ENCODE measurements around the gene PITPNC1. TPM values are rescaled to one million over a fixed set of nuclear protein-coding genes. Genes with fewer than 3 reads are reported as not detected.

Gene PITPNC1
- total and polyA plus RNA-seq, 2 donors (not counting 1 experiment from before 2014, with no cell fraction given), result 4.7 to 26.1 TPM

GRCh38 chr17:67414130-67414529, 37.0 kb downstream of the PITPNC1 start:
- no peak for TF ChIP-seq CTCF (IDR thresholded peaks at IDR 0.05)
- no peak for TF ChIP-seq EZH2 (IDR thresholded peaks at IDR 0.05; ENCODE audit: borderline replicate concordance, insufficient read depth, low read depth, low read length, poor library complexity, severe bottlenecking)
- ATAC-seq (ENCODE audit: low read depth) (no peak), DNase-seq (no peak)
- Histone ChIP-seq H3K4me3 (ENCODE audit: control extremely low read depth in 1 of 5, extremely low read depth in 1 of 5, insufficient read depth in 1 of 5, low read depth in 2 of 5, low read length in 4 of 5) (no peak overlapping the region), H3K9me3 (ENCODE audit: control extremely low read depth in 1 of 3, control insufficient read depth in 2 of 3, insufficient read depth in 1 of 3, low read length in 2 of 3) (peaks cover 0 to 7% (median 4%) of the 10 kb centered on the region in 3 donors), H3K4me1 (ENCODE audit: control insufficient read depth in 2 of 2, insufficient read depth in 2 of 2, low read length in 2 of 2) (no peaks in the 10 kb centered on the region), H3K27me3 (replicated peaks in 1 of 4; ENCODE audit: control extremely low read depth in 1 of 4, control insufficient read depth in 3 of 4, insufficient read depth in 4 of 4, low read length in 3 of 4) (no peaks in the 10 kb centered on the region), H3K4me2 (replicated peaks; ENCODE audit: low read depth, low read length, poor library complexity, severe bottlenecking) (no peak overlapping the region), H3K9ac (ENCODE audit: low read length) (no peak overlapping the region), H4K20me1 (ENCODE audit: control insufficient read depth, insufficient read depth, low read length, poor library complexity, severe bottlenecking) (no peaks in the 10 kb centered on the region), H2AFZ (ENCODE audit: insufficient read depth, low read depth, low read length, poor library complexity, severe bottlenecking) (no peak overlapping the region), H3K36me3 (replicated peaks in 1 of 2; ENCODE audit: control extremely low read depth in 1 of 2, control insufficient read depth in 1 of 2, extremely low read depth in 1 of 2, insufficient read depth in 2 of 2, low read length in 1 of 2) (no peaks in the 10 kb centered on the region), H3K79me2 (ENCODE audit: control insufficient read depth, insufficient read depth, low read length) (peaks cover 9% of the 10 kb centered on the region), H3K27ac (ENCODE audit: low read length in 2 of 2) (no peak overlapping the region)
- Mint-ChIP-seq H3K27ac (no peak overlapping the region), H3K9me3 (ENCODE audit: insufficient read depth) (peaks cover 2% of the 10 kb centered on the region), H3K4me1 (peaks cover 5% of the 10 kb centered on the region), H3K27me3 (no peaks in the 10 kb centered on the region), H3K4me3 (no peak overlapping the region)
- intact Hi-C loops (cut with micrococcal nuclease), result no loop called here
- POLR2A ChIA-PET, result no interaction called here
- CTCF ChIA-PET, result no interaction called here
- no CpG with 5 or more reads among the region's 1 CpG for WGBS (ENCODE audit: insufficient coverage)

GRCh38 chr17:67414559-67414958, 37.5 kb downstream of the PITPNC1 start:
- DNase-seq (no peak), ATAC-seq (ENCODE audit: low read depth) (no peak)
- H3K9me3 Mint-ChIP-seq (ENCODE audit: insufficient read depth), result peaks cover 2% of the 10 kb centered on the region
- Histone ChIP-seq H4K20me1 (ENCODE audit: control insufficient read depth, insufficient read depth, low read length, poor library complexity, severe bottlenecking) (no peaks in the 10 kb centered on the region), H3K27ac (ENCODE audit: low read length in 2 of 2) (no peak overlapping the region), H3K9ac (ENCODE audit: low read length) (no peak overlapping the region), H3K4me1 (ENCODE audit: control insufficient read depth in 2 of 2, insufficient read depth in 2 of 2, low read length in 2 of 2) (no peaks in the 10 kb centered on the region), H3K4me3 (ENCODE audit: control extremely low read depth in 1 of 5, extremely low read depth in 1 of 5, insufficient read depth in 1 of 5, low read depth in 2 of 5, low read length in 4 of 5) (no peak overlapping the region), H3K4me2 (replicated peaks; ENCODE audit: low read depth, low read length, poor library complexity, severe bottlenecking) (no peak overlapping the region), H3K27me3 (replicated peaks in 1 of 4; ENCODE audit: control extremely low read depth in 1 of 4, control insufficient read depth in 3 of 4, insufficient read depth in 4 of 4, low read length in 3 of 4) (no peaks in the 10 kb centered on the region), H3K79me2 (ENCODE audit: control insufficient read depth, insufficient read depth, low read length) (peaks cover 9% of the 10 kb centered on the region), H2AFZ (ENCODE audit: insufficient read depth, low read depth, low read length, poor library complexity, severe bottlenecking) (no peak overlapping the region), H3K36me3 (replicated peaks in 1 of 2; ENCODE audit: control extremely low read depth in 1 of 2, control insufficient read depth in 1 of 2, extremely low read depth in 1 of 2, insufficient read depth in 2 of 2, low read length in 1 of 2) (no peaks in the 10 kb centered on the region), H3K9me3 (ENCODE audit: control extremely low read depth in 1 of 3, control insufficient read depth in 2 of 3, insufficient read depth in 1 of 3, low read length in 2 of 3) (peaks cover 0 to 7% (median 4%) of the 10 kb centered on the region in 3 donors)
- ChIA-PET POLR2A (no interaction called here), CTCF (no interaction called here)
- H3K4me1 Mint-ChIP-seq, result peaks cover 5% of the 10 kb centered on the region
- intact Hi-C loops (cut with micrococcal nuclease), result no loop called here
- H3K27ac Mint-ChIP-seq, result no peak overlapping the region
- no peaks in the 10 kb centered on the region for H3K27me3 Mint-ChIP-seq
- H3K4me3 Mint-ChIP-seq, result no peak overlapping the region
- no CpG with 5 or more reads among the region's 2 CpGs for WGBS (ENCODE audit: insufficient coverage)
- no peak for TF ChIP-seq EZH2 (IDR thresholded peaks at IDR 0.05; ENCODE audit: borderline replicate concordance, insufficient read depth, low read depth, low read length, poor library complexity, severe bottlenecking)
- no peak for TF ChIP-seq CTCF (IDR thresholded peaks at IDR 0.05)
